ENCODE results near the gene CAB39.

DNA sequence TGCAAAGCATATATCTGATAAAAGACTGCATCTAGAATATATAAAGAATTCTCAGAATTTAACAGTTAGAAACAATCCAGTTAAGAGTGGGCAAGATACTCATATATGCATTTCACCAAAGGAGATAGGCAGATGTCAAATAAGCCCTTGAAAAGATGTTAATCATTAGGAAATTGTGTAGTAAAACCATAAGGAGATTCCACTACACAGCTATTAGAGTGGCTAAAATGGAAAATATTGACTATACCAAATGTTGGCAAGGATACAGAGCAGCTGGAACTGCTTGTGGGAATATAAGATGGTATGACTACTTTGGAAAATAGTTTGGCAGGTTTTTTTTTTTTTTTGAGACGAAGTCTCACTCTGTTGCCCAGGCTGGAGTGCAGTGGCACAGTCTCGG, 59.5 kb downstream of the CAB39 start:
- TF ChIP-seq, protein P1, sequence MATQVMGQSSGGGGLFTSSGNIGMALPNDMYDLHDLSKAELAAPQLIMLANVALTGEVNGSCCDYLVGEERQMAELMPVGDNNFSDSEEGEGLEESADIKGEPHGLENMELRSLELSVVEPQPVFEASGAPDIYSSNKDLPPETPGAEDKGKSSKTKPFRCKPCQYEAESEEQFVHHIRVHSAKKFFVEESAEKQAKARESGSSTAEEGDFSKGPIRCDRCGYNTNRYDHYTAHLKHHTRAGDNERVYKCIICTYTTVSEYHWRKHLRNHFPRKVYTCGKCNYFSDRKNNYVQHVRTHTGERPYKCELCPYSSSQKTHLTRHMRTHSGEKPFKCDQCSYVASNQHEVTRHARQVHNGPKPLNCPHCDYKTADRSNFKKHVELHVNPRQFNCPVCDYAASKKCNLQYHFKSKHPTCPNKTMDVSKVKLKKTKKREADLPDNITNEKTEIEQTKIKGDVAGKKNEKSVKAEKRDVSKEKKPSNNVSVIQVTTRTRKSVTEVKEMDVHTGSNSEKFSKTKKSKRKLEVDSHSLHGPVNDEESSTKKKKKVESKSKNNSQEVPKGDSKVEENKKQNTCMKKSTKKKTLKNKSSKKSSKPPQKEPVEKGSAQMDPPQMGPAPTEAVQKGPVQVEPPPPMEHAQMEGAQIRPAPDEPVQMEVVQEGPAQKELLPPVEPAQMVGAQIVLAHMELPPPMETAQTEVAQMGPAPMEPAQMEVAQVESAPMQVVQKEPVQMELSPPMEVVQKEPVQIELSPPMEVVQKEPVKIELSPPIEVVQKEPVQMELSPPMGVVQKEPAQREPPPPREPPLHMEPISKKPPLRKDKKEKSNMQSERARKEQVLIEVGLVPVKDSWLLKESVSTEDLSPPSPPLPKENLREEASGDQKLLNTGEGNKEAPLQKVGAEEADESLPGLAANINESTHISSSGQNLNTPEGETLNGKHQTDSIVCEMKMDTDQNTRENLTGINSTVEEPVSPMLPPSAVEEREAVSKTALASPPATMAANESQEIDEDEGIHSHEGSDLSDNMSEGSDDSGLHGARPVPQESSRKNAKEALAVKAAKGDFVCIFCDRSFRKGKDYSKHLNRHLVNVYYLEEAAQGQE (IDR thresholded peaks at IDR 0.05; ENCODE audit: low read depth, low read length), result no peak
- TF ChIP-seq, protein P2, sequence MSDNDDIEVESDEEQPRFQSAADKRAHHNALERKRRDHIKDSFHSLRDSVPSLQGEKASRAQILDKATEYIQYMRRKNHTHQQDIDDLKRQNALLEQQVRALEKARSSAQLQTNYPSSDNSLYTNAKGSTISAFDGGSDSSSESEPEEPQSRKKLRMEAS (IDR thresholded peaks at IDR 0.05; ENCODE audit: low read depth), result no peak
- TF ChIP-seq MXI1 (IDR thresholded peaks at IDR 0.05; ENCODE audit: low read depth, low read length), result no peak

All from SK-N-SH (cell line).